GM18907 (cell line): ENCODE results near the gene NBL1.
"Not testable (repeated sequence)": the region's sequence is repeated elsewhere in the genome, so short reads cannot be mapped to it uniquely, and the experiment has no call there.

Source experiments
- ATAC-seq: cut with Tn5 transposase; IDR thresholded peaks from one replicate; pipeline ENCODE4 v1.9.1; 2021; ENCODE audit warnings: mild to moderate bottlenecking, moderate library complexity; ENCODE audit not compliant: unreplicated experiment

The NBL1 gene

GRCh38 chr1:19621274-19621950 is 22.7 kb upstream of the NBL1 start:
- ATAC-seq = no peak

GRCh38 chr1:19622204-19622603 is 21.9 kb upstream of the NBL1 start:
- ATAC-seq = no peak

- no peak for ATAC-seq
Measured at GRCh38 chr1:19623523-19623922, 20.6 kb upstream of the NBL1 start.

- no peak for ATAC-seq
Measured at GRCh38 chr1:19625291-19625937, 18.7 kb upstream of the NBL1 start.

- no peak for ATAC-seq
Measured at GRCh38 chr1:19628879-19629278, 15.2 kb upstream of the NBL1 start.

GRCh38 chr1:19629357-19629756 is 14.8 kb upstream of the NBL1 start:
- no peak for ATAC-seq

- not testable (repeated sequence) for ATAC-seq
Measured at GRCh38 chr1:19630192-19630591, 13.9 kb upstream of the NBL1 start.

- no peak for ATAC-seq
Measured at GRCh38 chr1:19630720-19631395, 13.3 kb upstream of the NBL1 start.

GRCh38 chr1:19632211-19632610 is 11.9 kb upstream of the NBL1 start:
- no peak for ATAC-seq

GRCh38 chr1:19633106-19633505 is 11.0 kb upstream of the NBL1 start:
- ATAC-seq = no peak

GRCh38 chr1:19635064-19635463 is 9.0 kb upstream of the NBL1 start:
- ATAC-seq = not testable (repeated sequence)

- ATAC-seq = no peak
Measured at GRCh38 chr1:19635646-19636045, 8.5 kb upstream of the NBL1 start.

- ATAC-seq = no peak
Measured at GRCh38 chr1:19636065-19636464, 8.0 kb upstream of the NBL1 start.

GRCh38 chr1:19636749-19637148 is 7.4 kb upstream of the NBL1 start:
- not testable (repeated sequence) for ATAC-seq

- ATAC-seq = no peak
Measured at GRCh38 chr1:19637606-19638005, 6.5 kb upstream of the NBL1 start.

- ATAC-seq = not testable (repeated sequence)
Measured at GRCh38 chr1:19639228-19639627, 4.9 kb upstream of the NBL1 start.

GRCh38 chr1:19639999-19640362 is 4.1 kb upstream of the NBL1 start:
- no peak for ATAC-seq

GRCh38 chr1:19640363-19641316 is 3.5 kb upstream of the NBL1 start:
- ATAC-seq = no peak

GRCh38 chr1:19643121-19643520 is 990 bp upstream of the NBL1 start:
- no peak for ATAC-seq

- no peak for ATAC-seq
Measured at GRCh38 chr1:19644395-19644680, 227 bp downstream of the NBL1 start.

GRCh38 chr1:19644681-19645410 is 735 bp downstream of the NBL1 start:
- ATAC-seq = no peak
